Suppressor macrophage treated with lipopolysaccharide for 1 hour (primary cell): Measurements from ENCODE around the gene STK40.
A peak's percentile ranks its signal among the peaks of the same experiment; 100 is the strongest.

Experiments
- DNase-seq, 3 donors: peaks; one replicate each; pipeline ENCODE4 v3.0.0-alpha.2; 2020 to 2022

STK40 gene

GRCh38 chr1:36342426-36343185, 43.1 kb downstream of the STK40 start:
- peak; percentile 63 to 77 (median 71) for DNase-seq

- no peak for DNase-seq
Observed at GRCh38 chr1:36341626-36342320, 44.0 kb downstream of the STK40 start.

- DNase-seq = no peak
Observed at GRCh38 chr1:36339615-36340014, 46.1 kb downstream of the STK40 start.

GRCh38 chr1:36339215-36339614, 46.5 kb downstream of the STK40 start:
- DNase-seq = no peak

- DNase-seq = no peak
Observed at GRCh38 chr1:36337830-36338229, 47.9 kb downstream of the STK40 start.

- no peak for DNase-seq
Observed at GRCh38 chr1:36330940-36331339, 54.8 kb downstream of the STK40 start.

GRCh38 chr1:36329817-36330216, 55.9 kb downstream of the STK40 start:
- DNase-seq = no peak

GRCh38 chr1:36328713-36329112, 57.0 kb downstream of the STK40 start:
- peak; percentile 63 to 68 (median 63) for DNase-seq

- no peak for DNase-seq
Observed at GRCh38 chr1:36328088-36328480, 57.6 kb downstream of the STK40 start.

GRCh38 chr1:36327421-36328087, 58.2 kb downstream of the STK40 start:
- no peak for DNase-seq

GRCh38 chr1:36326499-36326898, 59.2 kb downstream of the STK40 start:
- DNase-seq = no peak

GRCh38 chr1:36324353-36324703, 61.4 kb downstream of the STK40 start:
- no peak for DNase-seq

- peak in 2 of 3 donors; percentile 65 to 80 for DNase-seq
Observed at GRCh38 chr1:36323636-36324352, 61.9 kb downstream of the STK40 start, which contains the start of gene EVA1B. EVA1B (minus strand) TSS chr1:36323645; CDS start chr1:36323037, 608 bp downstream.

- DNase-seq = peak; percentile 38 to 69 (median 48)
Observed at GRCh38 chr1:36322786-36323635, 62.7 kb downstream of the STK40 start.

- DNase-seq = peak in 1 of 3 donors; percentile 22
Observed at GRCh38 chr1:36322041-36322785, 63.5 kb downstream of the STK40 start.

GRCh38 chr1:36321119-36321951, 64.4 kb downstream of the STK40 start:
- DNase-seq = peak in 2 of 3 donors; percentile 47 to 63

GRCh38 chr1:36320767-36321118, 65.0 kb downstream of the STK40 start:
- no peak for DNase-seq

- peak in 2 of 3 donors; percentile 28 to 30 for DNase-seq
Observed at GRCh38 chr1:36320291-36320761, 65.4 kb downstream of the STK40 start.

GRCh38 chr1:36309397-36309796, 76.3 kb downstream of the STK40 start:
- no peak for DNase-seq
